ENCODE results near the gene PRPF6. TPM values are rescaled to one million over a fixed set of nuclear protein-coding genes. Genes with fewer than 3 reads are reported as not detected.

The PRPF6 gene
- total and polyA plus RNA-seq, 2 of the 13 experiments (the other 11 are each of a cell fraction or from before 2014, with no cell fraction given) = 63.7 to 101 TPM

- TF ChIP-seq MEIS2 (CRISPR knock-in tag; IDR thresholded peaks at IDR 0.05) (peak; percentile 76), ZNF816 (CRISPR knock-in tag; IDR thresholded peaks at IDR 0.05; ENCODE audit: borderline replicate concordance) (peak; percentile 73; the same call in 1 of the 2 replicates), FOSL2 (CRISPR knock-in tag; IDR thresholded peaks at IDR 0.05) (peak; percentile 56), ZNF501 (CRISPR knock-in tag; IDR thresholded peaks at IDR 0.05) (peak; percentile 100), ZNF790 (CRISPR knock-in tag; IDR thresholded peaks at IDR 0.05; ENCODE audit: borderline replicate concordance) (peak; percentile 97), ZNF605 (CRISPR knock-in tag; IDR thresholded peaks at IDR 0.05) (peak; percentile 94), ONECUT2 (CRISPR knock-in tag; IDR thresholded peaks at IDR 0.05) (no peak; the same call in 1 of the 2 replicates), ZNF687 (CRISPR knock-in tag; IDR thresholded peaks at IDR 0.05) (peak; percentile 97), ZNF160 (CRISPR knock-in tag; IDR thresholded peaks at IDR 0.05) (peak; percentile 98), MXI1 (IDR thresholded peaks at IDR 0.05; ENCODE audit: borderline replicate concordance, low read depth, low read length) (peak; percentile 99), ZNF484 (CRISPR knock-in tag; IDR thresholded peaks at IDR 0.05; ENCODE audit: borderline replicate concordance, low read depth) (peak; percentile 73; the same call in 1 of the 2 replicates), STAT6 (CRISPR knock-in tag; IDR thresholded peaks at IDR 0.05; ENCODE audit: borderline replicate concordance) (peak; percentile 99; the same call in 1 of the 2 replicates), ZNF564 (CRISPR knock-in tag; IDR thresholded peaks at IDR 0.05) (peak; percentile 98), ZNF331 (CRISPR knock-in tag; IDR thresholded peaks at IDR 0.05) (peak; percentile 95), FOXO1 (CRISPR knock-in tag; IDR thresholded peaks at IDR 0.05) (peak; percentile 71)
- TF ChIP-seq, protein P1, sequence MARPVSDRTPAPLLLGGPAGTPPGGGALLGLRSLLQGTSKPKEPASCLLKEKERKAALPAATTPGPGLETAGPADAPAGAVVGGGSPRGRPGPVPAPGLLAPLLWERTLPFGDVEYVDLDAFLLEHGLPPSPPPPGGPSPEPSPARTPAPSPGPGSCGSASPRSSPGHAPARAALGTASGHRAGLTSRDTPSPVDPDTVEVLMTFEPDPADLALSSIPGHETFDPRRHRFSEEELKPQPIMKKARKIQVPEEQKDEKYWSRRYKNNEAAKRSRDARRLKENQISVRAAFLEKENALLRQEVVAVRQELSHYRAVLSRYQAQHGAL (CRISPR knock-in tag; IDR thresholded peaks at IDR 0.05; ENCODE audit: not compliant biosample characterization) = peak; percentile 91
- TF ChIP-seq, protein P2, sequence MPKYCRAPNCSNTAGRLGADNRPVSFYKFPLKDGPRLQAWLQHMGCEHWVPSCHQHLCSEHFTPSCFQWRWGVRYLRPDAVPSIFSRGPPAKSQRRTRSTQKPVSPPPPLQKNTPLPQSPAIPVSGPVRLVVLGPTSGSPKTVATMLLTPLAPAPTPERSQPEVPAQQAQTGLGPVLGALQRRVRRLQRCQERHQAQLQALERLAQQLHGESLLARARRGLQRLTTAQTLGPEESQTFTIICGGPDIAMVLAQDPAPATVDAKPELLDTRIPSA (CRISPR knock-in tag; IDR thresholded peaks at IDR 0.05; ENCODE audit: borderline replicate concordance) = peak; percentile 91
- TF ChIP-seq, protein P3, sequence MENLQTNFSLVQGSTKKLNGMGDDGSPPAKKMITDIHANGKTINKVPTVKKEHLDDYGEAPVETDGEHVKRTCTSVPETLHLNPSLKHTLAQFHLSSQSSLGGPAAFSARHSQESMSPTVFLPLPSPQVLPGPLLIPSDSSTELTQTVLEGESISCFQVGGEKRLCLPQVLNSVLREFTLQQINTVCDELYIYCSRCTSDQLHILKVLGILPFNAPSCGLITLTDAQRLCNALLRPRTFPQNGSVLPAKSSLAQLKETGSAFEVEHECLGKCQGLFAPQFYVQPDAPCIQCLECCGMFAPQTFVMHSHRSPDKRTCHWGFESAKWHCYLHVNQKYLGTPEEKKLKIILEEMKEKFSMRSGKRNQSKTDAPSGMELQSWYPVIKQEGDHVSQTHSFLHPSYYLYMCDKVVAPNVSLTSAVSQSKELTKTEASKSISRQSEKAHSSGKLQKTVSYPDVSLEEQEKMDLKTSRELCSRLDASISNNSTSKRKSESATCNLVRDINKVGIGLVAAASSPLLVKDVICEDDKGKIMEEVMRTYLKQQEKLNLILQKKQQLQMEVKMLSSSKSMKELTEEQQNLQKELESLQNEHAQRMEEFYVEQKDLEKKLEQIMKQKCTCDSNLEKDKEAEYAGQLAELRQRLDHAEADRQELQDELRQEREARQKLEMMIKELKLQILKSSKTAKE (CRISPR knock-in tag; IDR thresholded peaks at IDR 0.05; ENCODE audit: borderline replicate concordance) = peak; percentile 89
Observed at GRCh38 chr20:63955827-63956663, 24.9 kb upstream of the PRPF6 start, which contains the start of gene UCKL1 (continued).

Measured in HepG2 (cell line).